ENCODE measurements around the gene SLC7A10.

Gene SLC7A10

DNA sequence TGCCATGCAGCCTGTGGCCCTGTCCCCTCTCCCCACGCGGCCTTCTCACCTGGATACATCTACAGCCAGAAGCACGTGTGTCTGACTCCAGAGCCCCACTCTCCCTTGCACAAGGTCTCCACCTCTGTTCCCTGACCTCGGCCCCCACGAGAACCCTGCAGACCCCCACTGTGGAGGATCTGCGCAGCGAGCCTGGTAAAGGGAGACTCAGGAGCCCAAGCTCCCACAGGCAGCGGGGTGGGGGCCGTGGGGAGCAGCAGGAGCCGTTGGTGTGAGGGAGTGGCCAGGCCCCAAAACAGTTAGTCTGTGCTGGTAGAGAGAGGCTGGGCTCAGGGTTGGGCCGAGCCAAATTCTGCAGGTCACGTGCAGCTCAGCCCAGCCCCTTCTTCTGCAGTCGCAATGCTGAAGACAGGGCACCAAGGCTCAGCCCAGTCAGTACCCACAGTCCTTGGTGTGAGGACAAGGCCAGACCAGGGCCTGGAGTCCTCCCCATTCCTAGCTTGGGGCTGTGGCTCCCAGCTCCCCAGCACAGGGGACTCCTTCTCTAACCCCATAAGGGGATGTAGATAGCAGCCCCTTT, 28.7 kb upstream of the SLC7A10 start:
- no peak overlapping the region for H3K4me3 ChIP-seq (ENCODE audit: low read depth, low read length)
- no peak for DNase-seq (ENCODE audit: low read depth)
- TF ChIP-seq, protein P1, sequence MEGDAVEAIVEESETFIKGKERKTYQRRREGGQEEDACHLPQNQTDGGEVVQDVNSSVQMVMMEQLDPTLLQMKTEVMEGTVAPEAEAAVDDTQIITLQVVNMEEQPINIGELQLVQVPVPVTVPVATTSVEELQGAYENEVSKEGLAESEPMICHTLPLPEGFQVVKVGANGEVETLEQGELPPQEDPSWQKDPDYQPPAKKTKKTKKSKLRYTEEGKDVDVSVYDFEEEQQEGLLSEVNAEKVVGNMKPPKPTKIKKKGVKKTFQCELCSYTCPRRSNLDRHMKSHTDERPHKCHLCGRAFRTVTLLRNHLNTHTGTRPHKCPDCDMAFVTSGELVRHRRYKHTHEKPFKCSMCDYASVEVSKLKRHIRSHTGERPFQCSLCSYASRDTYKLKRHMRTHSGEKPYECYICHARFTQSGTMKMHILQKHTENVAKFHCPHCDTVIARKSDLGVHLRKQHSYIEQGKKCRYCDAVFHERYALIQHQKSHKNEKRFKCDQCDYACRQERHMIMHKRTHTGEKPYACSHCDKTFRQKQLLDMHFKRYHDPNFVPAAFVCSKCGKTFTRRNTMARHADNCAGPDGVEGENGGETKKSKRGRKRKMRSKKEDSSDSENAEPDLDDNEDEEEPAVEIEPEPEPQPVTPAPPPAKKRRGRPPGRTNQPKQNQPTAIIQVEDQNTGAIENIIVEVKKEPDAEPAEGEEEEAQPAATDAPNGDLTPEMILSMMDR (IDR thresholded peaks at IDR 0.05; ENCODE audit: low read depth, low read length, missing control alignments) = no peak

DNA sequence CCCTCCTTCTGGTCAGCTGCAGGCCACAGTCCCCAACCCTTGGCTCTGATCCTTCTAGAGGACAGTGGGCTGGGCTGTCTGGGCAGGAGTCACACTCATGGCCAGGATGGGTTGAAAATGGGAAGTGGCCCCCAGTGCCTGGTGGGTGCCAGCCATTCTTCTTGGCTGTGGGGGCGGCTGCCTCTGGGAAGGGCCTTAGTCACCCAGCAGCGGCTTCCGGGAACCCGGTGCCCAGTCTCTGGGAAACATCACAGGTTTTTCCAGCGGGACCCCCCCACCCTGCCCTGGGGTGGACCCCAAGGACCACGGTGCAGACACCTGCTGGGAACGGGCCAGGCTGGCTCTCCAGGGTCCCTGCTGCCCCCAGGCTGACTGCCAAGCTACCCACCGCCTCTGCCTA, 27.3 kb upstream of the SLC7A10 start:
- H3K4me3 ChIP-seq (ENCODE audit: low read depth, low read length) = no peak overlapping the region
- DNase-seq (ENCODE audit: low read depth) = no peak
- TF ChIP-seq, protein P1 (IDR thresholded peaks at IDR 0.05; ENCODE audit: low read depth, low read length, missing control alignments) = no peak

DNA sequence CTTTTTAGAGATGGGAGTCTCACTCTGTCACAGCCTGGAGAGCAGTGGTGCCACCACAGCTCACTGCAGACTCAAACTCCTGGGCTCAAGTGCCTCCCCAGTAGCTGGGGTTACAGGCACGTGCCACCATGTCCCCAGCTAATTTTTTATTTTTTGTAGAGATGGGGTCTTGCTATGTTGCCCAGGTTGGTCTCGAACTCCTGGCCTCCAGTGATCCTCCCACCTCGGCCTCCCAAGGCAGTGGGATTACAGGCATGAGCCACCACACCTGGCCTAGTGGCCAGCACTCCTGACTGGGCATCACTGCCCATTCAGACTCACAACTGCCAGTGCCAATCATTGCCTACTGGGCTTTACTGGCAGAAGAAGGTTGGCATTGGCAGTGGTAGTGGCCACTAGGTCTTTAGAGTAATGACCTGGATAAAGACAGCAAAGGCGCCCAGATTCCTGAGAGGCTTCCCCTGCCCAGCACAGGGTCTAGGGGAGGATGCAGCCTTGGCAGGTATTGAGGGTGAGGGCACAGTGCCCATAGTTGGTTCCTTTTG, 26.8 kb upstream of the SLC7A10 start:
- TF ChIP-seq, protein P1 (IDR thresholded peaks at IDR 0.05; ENCODE audit: low read depth, low read length, missing control alignments) = no peak
- H3K4me3 ChIP-seq (ENCODE audit: low read depth, low read length) = no peak overlapping the region
- no peak for DNase-seq (ENCODE audit: low read depth)

DNA sequence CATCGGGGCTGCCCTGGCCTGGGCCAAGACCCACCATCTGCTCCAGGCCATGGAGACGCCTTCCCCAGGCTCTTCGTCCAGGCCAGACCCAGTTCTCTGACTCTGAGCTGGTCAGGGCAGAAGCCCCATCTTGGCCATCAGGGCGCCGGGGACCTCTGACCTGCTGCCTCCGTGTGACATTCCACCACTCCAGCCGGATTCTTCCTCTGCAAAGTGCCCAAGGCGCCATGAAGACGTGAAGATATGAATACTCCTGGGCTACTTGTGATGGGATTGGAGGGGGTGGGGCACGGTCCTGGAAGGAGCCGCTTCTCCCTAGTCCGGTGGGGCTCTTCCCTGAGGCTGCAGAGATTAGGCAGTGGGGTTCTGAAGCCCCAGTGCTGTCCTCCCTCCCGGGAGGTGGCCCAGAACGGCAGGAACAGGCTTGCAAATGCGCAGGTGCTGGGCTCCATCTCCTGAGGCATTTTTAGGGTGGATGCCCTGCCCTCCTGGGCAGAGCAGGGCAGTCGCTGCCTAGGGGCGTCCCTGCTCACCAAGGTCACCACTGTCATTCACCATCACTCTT, 26.0 kb upstream of the SLC7A10 start:
- no peak overlapping the region for H3K4me3 ChIP-seq (ENCODE audit: low read depth, low read length)
- TF ChIP-seq, protein P1 (IDR thresholded peaks at IDR 0.05; ENCODE audit: low read depth, low read length, missing control alignments) = no peak
- DNase-seq (ENCODE audit: low read depth) = no peak

DNA sequence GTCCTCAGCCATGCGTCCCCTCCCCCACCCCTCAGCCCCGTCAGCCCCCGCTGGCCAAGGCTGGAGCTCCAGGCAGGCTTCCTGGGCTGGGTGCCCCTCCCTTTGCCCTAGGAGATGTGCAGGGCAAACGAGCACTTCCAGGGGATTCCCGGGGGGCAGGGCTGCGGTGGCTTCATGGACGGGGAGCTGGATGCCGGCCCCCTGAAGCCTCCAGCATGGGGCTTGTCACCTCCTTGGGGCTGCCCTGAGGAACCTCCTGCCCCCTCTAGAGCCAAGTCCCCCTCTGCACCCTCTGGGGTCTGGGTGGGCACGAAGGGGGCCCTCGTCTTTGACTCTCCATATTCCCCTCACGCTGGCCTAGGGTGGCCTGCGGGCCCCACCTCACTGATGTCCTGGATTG, 25.4 kb upstream of the SLC7A10 start:
- DNase-seq (ENCODE audit: low read depth) = no peak
- H3K4me3 ChIP-seq (ENCODE audit: low read depth, low read length) = no peak overlapping the region
- TF ChIP-seq, protein P1 (IDR thresholded peaks at IDR 0.05; ENCODE audit: low read depth, low read length, missing control alignments) = no peak

DNA sequence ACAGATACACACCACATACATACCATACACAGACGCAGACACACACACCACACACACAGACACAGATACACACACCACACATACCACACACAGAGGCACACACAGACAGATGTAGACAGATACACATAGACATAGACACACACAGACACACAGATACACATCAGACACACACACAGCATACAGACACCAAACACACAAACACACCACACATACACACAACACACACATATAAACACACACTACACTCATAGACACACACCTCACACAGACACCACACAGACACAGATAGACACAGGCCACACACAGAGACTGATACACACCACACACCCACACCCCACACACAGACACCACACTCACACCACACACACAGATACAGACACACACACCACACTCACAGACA, 24.9 kb upstream of the SLC7A10 start:
- H3K4me3 ChIP-seq (ENCODE audit: low read depth, low read length) = no peak overlapping the region
- no peak for DNase-seq (ENCODE audit: low read depth)
- TF ChIP-seq, protein P1 (IDR thresholded peaks at IDR 0.05; ENCODE audit: low read depth, low read length, missing control alignments) = no peak
